ENCODE measurements around the gene CLINT1.
A peak's percentile ranks its signal among the peaks of the same experiment; 100 is the strongest.

The CLINT1 gene

DNA sequence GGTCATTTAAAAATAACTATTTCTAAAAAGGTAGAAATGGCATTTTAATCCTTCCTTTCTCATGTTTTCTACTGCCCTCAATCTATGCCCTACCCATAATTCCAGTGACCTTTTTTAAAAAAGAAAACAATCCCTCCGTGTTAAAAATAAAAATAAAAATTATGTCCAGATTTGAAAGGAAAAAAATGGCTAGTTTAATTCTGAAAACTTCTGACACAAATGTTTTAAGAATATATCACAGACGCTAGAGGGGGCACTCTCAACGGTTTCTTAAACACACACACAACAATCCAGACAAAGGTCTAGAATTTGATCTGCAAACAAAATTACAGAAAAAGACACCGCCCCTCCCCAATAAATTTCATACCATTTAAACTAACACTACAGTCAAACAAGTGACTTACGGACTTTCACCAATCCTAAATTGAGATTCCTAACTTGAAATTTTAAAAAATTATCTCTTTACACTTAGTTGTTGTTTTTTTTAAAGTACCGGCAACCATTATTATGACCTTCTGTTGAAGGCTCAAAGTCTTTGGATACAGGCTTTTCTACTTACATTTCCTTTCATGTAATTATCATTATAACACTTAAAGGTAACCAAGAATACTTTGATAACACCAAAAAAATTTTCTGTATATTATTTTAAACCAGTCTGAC is 38.2 kb downstream of the CLINT1 start:
- Mint-ChIP-seq H3K4me1 (peaks cover 8 to 18% of the 10 kb centered on the region in 2 donors), H3K36me3 (peaks cover 7 to 20% of the 10 kb centered on the region in 2 donors), H3K27ac (peak overlapping the region; percentile 74), H3K9me3 (peaks cover 0 to 5% of the 10 kb centered on the region in 2 donors), H3K27me3 (no peaks in the 10 kb centered on the region), H3K4me3 (no peak overlapping the region)
- DNase-seq (no peak), ATAC-seq (replicated peaks) (no peak)

DNA sequence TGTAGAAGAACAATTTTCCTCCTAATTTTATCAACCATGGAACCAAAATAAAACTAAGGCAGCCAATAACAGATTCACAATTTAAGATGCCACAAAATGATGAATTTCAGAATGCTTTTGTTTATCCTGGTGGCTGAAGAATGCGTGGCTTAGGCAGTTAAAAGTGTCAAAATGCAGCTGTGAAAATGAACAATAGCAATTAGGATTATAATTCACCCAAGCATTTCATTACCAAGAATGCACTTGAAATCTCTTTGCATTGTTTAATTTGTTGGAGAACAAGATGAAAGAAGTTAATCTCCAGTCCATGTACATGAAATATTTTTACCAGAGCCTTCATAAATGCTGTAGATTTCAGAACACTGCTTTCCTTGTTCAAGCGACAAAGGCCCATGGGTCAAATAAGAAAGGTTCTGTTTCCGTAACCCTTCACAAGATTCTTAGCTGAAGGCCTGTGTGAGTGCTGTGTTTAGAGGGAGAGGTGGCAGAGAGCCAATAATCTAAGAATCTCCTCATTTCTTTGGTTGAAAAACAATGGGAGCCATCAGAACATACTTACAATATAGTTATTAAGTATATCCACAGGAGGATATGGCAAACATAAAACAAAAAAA is 39.3 kb downstream of the CLINT1 start:
- DNase-seq (no peak), ATAC-seq (replicated peaks) (no peak)
- Mint-ChIP-seq H3K4me3 (no peak overlapping the region), H3K4me1 (peaks cover 8 to 18% of the 10 kb centered on the region in 2 donors), H3K27ac (peak overlapping the region; percentile 9), H3K27me3 (no peaks in the 10 kb centered on the region), H3K9me3 (peaks cover 0 to 5% of the 10 kb centered on the region in 2 donors), H3K36me3 (peaks cover 7 to 20% of the 10 kb centered on the region in 2 donors)

- Mint-ChIP-seq H3K4me1 (peaks cover 8 to 18% of the 10 kb centered on the region in 2 donors), H3K9me3 (peaks cover 0 to 5% of the 10 kb centered on the region in 2 donors), H3K27ac (no peak overlapping the region), H3K36me3 (peaks cover 10 to 21% of the 10 kb centered on the region in 2 donors), H3K4me3 (no peak overlapping the region), H3K27me3 (no peaks in the 10 kb centered on the region)
- DNase-seq: no peak
- no peak for ATAC-seq (replicated peaks)
These were observed 40.6 kb downstream of the CLINT1 start for GRCh38 chr5:157818368-157818767.

GRCh38 chr5:157817928-157818327 is 41.0 kb downstream of the CLINT1 start:
- Mint-ChIP-seq H3K27ac (no peak overlapping the region), H3K36me3 (peaks cover 12 to 24% of the 10 kb centered on the region in 2 donors), H3K9me3 (peaks cover 0 to 5% of the 10 kb centered on the region in 2 donors), H3K27me3 (no peaks in the 10 kb centered on the region), H3K4me1 (peaks cover 8 to 18% of the 10 kb centered on the region in 2 donors), H3K4me3 (no peak overlapping the region)
- DNase-seq (no peak), ATAC-seq (replicated peaks) (no peak)

- Mint-ChIP-seq H3K27me3 (no peaks in the 10 kb centered on the region), H3K4me3 (no peak overlapping the region), H3K27ac (no peak overlapping the region), H3K4me1 (peaks cover 7 to 18% of the 10 kb centered on the region in 2 donors), H3K36me3 (peaks cover 11 to 24% of the 10 kb centered on the region in 2 donors), H3K9me3 (peaks cover 0 to 3% of the 10 kb centered on the region in 2 donors)
- ATAC-seq (replicated peaks) (no peak), DNase-seq (no peak)
These were observed 41.6 kb downstream of the CLINT1 start for GRCh38 chr5:157817387-157817702.

DNA sequence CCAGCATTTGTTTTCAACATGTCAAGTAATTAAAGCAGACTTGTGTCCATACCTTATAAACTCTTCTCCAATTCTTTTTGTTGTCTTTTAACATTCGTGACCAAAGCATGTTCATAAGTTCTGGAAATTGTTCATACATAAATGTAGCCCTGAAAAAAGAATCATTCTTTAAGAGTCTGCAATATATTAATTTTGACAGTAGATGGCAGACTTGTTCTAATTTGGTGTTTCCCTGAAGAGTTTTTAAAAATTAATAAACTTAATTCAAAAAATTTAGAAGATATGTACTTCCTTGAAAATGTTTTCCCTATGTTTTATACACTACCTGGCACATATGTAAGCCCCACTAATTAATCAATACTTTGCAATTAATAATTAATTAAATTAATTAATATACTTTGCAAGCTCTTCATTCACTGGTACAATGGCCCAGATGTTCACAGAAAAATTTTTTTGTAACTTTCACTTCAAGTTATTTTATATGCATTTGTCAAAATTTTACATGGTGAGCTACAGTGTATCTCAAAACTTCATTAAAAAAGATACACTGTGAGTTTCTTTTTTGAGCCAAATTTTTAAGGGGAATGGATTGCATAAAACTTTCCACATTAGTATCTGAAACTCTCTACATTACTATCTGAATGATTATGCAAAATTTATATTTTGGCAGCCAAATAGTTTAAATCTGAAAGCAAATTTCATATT is 42.1 kb downstream of the CLINT1 start:
- ATAC-seq (replicated peaks) (no peak), DNase-seq (no peak)
- H3K27me3 Mint-ChIP-seq: no peaks in the 10 kb centered on the region
- H3K9me3 Mint-ChIP-seq: no peaks in the 10 kb centered on the region
- no peak overlapping the region for H3K27ac Mint-ChIP-seq
- H3K4me1 Mint-ChIP-seq: peaks cover 5 to 18% of the 10 kb centered on the region in 2 donors
- H3K36me3 Mint-ChIP-seq: peaks cover 9 to 19% of the 10 kb centered on the region in 2 donors
- no peak overlapping the region for H3K4me3 Mint-ChIP-seq

- Mint-ChIP-seq H3K4me3 (no peak overlapping the region), H3K4me1 (peaks cover 0 to 5% of the 10 kb centered on the region in 2 donors), H3K27me3 (no peaks in the 10 kb centered on the region), H3K9me3 (no peaks in the 10 kb centered on the region), H3K36me3 (peaks cover 14 to 33% of the 10 kb centered on the region in 2 donors), H3K27ac (no peak overlapping the region)
- DNase-seq (no peak), ATAC-seq (replicated peaks) (no peak)
These were observed 46.9 kb downstream of the CLINT1 start for GRCh38 chr5:157812086-157812485.

GRCh38 chr5:157808043-157808442 is 50.9 kb downstream of the CLINT1 start:
- H3K27me3 Mint-ChIP-seq: no peaks in the 10 kb centered on the region
- H3K4me1 Mint-ChIP-seq: peaks cover 0 to 5% of the 10 kb centered on the region in 2 donors
- no peak overlapping the region for H3K27ac Mint-ChIP-seq
- no peak for DNase-seq
- no peak overlapping the region for H3K4me3 Mint-ChIP-seq
- no peaks in the 10 kb centered on the region for H3K9me3 Mint-ChIP-seq
- peaks cover 16 to 46% of the 10 kb centered on the region in 2 donors for H3K36me3 Mint-ChIP-seq
- ATAC-seq (replicated peaks): no peak

GRCh38 chr5:157802736-157803135 is 56.2 kb downstream of the CLINT1 start:
- no peak overlapping the region for H3K27ac Mint-ChIP-seq
- no peak for ATAC-seq (replicated peaks)
- H3K4me3 Mint-ChIP-seq: no peak overlapping the region
- DNase-seq: no peak
- H3K36me3 Mint-ChIP-seq: peaks cover 10 to 30% of the 10 kb centered on the region in 2 donors
- no peaks in the 10 kb centered on the region for H3K27me3 Mint-ChIP-seq
- H3K9me3 Mint-ChIP-seq: no peaks in the 10 kb centered on the region
- H3K4me1 Mint-ChIP-seq: no peaks in the 10 kb centered on the region

DNA sequence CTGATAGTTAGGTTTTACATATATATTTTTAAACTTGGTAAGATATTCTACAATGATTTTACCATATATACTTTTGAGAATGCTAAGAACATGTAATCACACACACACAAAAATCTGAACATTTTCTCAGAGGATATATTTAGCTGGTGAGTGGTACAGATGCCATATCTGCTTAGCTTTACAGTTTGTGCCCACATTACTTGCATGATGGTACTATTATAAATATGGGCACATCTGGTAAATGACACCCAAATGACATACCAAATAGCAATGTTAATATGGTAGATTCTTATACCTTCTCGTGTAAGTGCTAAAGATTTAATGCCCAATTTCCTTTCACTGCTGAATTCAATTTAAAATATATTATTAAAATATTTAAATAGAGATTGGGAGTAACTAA is 58.8 kb downstream of the CLINT1 start:
- Mint-ChIP-seq H3K27ac (no peak overlapping the region), H3K27me3 (no peaks in the 10 kb centered on the region), H3K4me3 (no peak overlapping the region), H3K4me1 (no peaks in the 10 kb centered on the region), H3K9me3 (no peaks in the 10 kb centered on the region), H3K36me3 (peaks cover 11 to 34% of the 10 kb centered on the region in 2 donors)
- no peak for ATAC-seq (replicated peaks)
- DNase-seq: no peak

- no peak overlapping the region for H3K4me3 Mint-ChIP-seq
- no peak for ATAC-seq (replicated peaks)
- H3K27me3 Mint-ChIP-seq: no peaks in the 10 kb centered on the region
- H3K9me3 Mint-ChIP-seq: no peaks in the 10 kb centered on the region
- DNase-seq: no peak
- H3K27ac Mint-ChIP-seq: no peak overlapping the region
- no peaks in the 10 kb centered on the region for H3K4me1 Mint-ChIP-seq
- H3K36me3 Mint-ChIP-seq: peaks cover 12 to 34% of the 10 kb centered on the region in 2 donors
These were observed 59.4 kb downstream of the CLINT1 start for GRCh38 chr5:157799578-157799977.

GRCh38 chr5:157793301-157793700 is 65.6 kb downstream of the CLINT1 start:
- Mint-ChIP-seq H3K36me3 (peaks cover 31 to 53% of the 10 kb centered on the region in 2 donors), H3K4me3 (no peak overlapping the region), H3K27me3 (no peaks in the 10 kb centered on the region), H3K4me1 (no peaks in the 10 kb centered on the region), H3K27ac (no peak overlapping the region), H3K9me3 (no peaks in the 10 kb centered on the region)
- DNase-seq (no peak), ATAC-seq (replicated peaks) (no peak)

GRCh38 chr5:157785801-157786200 is 73.1 kb downstream of the CLINT1 start:
- Mint-ChIP-seq H3K27ac (no peak overlapping the region), H3K27me3 (no peaks in the 10 kb centered on the region), H3K4me3 (no peak overlapping the region), H3K4me1 (peaks cover 0 to 2% of the 10 kb centered on the region in 2 donors), H3K9me3 (no peaks in the 10 kb centered on the region), H3K36me3 (peaks cover 23 to 42% of the 10 kb centered on the region in 2 donors)
- DNase-seq (no peak), ATAC-seq (replicated peaks) (no peak)

- H3K4me3 Mint-ChIP-seq: no peak overlapping the region
- no peak for DNase-seq
- no peak overlapping the region for H3K27ac Mint-ChIP-seq
- H3K27me3 Mint-ChIP-seq: no peaks in the 10 kb centered on the region
- ATAC-seq (replicated peaks): no peak
- H3K4me1 Mint-ChIP-seq: peaks cover 0 to 2% of the 10 kb centered on the region in 2 donors
- H3K36me3 Mint-ChIP-seq: peaks cover 5 to 7% of the 10 kb centered on the region in 2 donors
- no peaks in the 10 kb centered on the region for H3K9me3 Mint-ChIP-seq
These were observed 79.7 kb downstream of the CLINT1 start for GRCh38 chr5:157779221-157779620.
